Ishikawa (cell line): Measurements from ENCODE around the gene KCNIP3.

Source experiments
- CEBPB ChIP-seq: IDR thresholded peaks from 2 replicates; pipeline ENCODE4 v1.6.1; 2012
- EP300 ChIP-seq: IDR thresholded peaks from 2 replicates; pipeline ENCODE4 v1.6.1; 2012; ENCODE audit warnings: borderline replicate concordance
- NFIC ChIP-seq: IDR thresholded peaks from 2 replicates; pipeline ENCODE4 v1.6.1; 2012
- RAD21 ChIP-seq: IDR thresholded peaks from 2 replicates; pipeline ENCODE4 v1.6.1; 2012; ENCODE audit warnings: low read depth
- TAF1 ChIP-seq: IDR thresholded peaks from 2 replicates; pipeline ENCODE4 v1.6.1; 2012; ENCODE audit warnings: low read depth, mild to moderate bottlenecking
- TCF12 ChIP-seq: IDR thresholded peaks from 2 replicates; pipeline ENCODE4 v1.6.1; 2012; ENCODE audit warnings: low read depth
- YY1 ChIP-seq: IDR thresholded peaks from 2 replicates; pipeline ENCODE4 v1.6.1; 2012; ENCODE audit warnings: low read depth
- ZBTB7A ChIP-seq: IDR thresholded peaks from 2 replicates; pipeline ENCODE4 v1.6.1; 2012; ENCODE audit warnings: low read depth
- TF ChIP-seq, protein P1 (sequence below): IDR thresholded peaks from 2 replicates; pipeline ENCODE4 v1.6.1; 2012
- TF ChIP-seq, protein P2 (sequence below): IDR thresholded peaks from 2 replicates; pipeline ENCODE4 v1.6.1; 2012
- TF ChIP-seq, protein P3 (sequence below): IDR thresholded peaks from 2 replicates; pipeline ENCODE4 v1.6.1; 2012; ENCODE audit warnings: low read depth, mild to moderate bottlenecking

DNA sequence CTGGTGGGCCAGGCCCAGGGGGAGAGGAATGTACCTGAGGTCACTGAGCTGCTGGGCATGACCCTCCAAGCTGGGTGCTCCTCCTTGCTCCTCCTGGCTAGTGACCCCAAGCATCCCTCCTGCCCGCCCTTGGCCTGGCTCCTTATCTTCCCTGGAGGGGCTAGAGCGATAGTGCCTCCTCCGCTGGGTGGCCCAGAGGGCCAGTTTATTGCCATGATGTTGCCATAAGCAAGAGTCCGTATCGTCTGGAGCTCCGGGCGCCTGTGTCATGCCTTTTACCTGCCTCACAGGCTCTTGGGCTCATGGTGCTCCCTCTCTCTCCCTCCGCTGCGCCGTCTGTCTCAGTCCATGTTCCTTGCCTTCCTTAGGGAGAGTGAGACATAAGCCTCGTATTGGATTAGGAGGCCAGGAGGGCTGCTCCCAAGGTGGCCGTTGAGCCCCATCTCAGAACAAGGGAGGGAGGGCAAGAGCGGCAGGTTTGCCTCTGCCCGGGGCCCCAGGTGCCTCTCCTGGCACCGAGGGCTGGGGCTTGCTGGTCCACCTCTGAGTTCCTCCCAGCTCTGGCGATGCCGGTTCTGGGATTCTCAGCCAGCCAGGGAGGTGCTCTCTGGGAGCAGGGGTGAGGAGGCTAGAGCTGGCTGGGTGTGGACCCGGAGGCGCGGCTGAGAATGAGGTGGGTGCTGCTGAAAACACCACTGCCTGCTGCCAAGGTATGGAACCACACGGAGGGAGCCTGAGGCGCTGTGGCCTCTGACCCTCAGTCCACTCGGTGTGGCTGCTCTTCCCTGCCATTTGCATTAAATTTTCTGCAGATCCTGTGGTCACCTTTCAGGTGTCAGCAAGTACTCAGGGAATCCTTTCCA is 22.6 kb downstream of the KCNIP3 start:
- TF ChIP-seq, protein P1, sequence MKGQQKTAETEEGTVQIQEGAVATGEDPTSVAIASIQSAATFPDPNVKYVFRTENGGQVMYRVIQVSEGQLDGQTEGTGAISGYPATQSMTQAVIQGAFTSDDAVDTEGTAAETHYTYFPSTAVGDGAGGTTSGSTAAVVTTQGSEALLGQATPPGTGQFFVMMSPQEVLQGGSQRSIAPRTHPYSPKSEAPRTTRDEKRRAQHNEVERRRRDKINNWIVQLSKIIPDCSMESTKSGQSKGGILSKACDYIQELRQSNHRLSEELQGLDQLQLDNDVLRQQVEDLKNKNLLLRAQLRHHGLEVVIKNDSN: no peak
- no peak for TF ChIP-seq CEBPB
- no peak for TF ChIP-seq EP300
- TF ChIP-seq ZBTB7A: no peak
- no peak for TF ChIP-seq YY1
- TF ChIP-seq TAF1: no peak
- no peak for TF ChIP-seq NFIC
- TF ChIP-seq RAD21: no peak
- no peak for TF ChIP-seq TCF12
- TF ChIP-seq, protein P2, sequence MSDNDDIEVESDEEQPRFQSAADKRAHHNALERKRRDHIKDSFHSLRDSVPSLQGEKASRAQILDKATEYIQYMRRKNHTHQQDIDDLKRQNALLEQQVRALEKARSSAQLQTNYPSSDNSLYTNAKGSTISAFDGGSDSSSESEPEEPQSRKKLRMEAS: no peak
- TF ChIP-seq, protein P3, sequence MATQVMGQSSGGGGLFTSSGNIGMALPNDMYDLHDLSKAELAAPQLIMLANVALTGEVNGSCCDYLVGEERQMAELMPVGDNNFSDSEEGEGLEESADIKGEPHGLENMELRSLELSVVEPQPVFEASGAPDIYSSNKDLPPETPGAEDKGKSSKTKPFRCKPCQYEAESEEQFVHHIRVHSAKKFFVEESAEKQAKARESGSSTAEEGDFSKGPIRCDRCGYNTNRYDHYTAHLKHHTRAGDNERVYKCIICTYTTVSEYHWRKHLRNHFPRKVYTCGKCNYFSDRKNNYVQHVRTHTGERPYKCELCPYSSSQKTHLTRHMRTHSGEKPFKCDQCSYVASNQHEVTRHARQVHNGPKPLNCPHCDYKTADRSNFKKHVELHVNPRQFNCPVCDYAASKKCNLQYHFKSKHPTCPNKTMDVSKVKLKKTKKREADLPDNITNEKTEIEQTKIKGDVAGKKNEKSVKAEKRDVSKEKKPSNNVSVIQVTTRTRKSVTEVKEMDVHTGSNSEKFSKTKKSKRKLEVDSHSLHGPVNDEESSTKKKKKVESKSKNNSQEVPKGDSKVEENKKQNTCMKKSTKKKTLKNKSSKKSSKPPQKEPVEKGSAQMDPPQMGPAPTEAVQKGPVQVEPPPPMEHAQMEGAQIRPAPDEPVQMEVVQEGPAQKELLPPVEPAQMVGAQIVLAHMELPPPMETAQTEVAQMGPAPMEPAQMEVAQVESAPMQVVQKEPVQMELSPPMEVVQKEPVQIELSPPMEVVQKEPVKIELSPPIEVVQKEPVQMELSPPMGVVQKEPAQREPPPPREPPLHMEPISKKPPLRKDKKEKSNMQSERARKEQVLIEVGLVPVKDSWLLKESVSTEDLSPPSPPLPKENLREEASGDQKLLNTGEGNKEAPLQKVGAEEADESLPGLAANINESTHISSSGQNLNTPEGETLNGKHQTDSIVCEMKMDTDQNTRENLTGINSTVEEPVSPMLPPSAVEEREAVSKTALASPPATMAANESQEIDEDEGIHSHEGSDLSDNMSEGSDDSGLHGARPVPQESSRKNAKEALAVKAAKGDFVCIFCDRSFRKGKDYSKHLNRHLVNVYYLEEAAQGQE: no peak
